HG02840 (cell line): Measurements from ENCODE around the gene KRTAP10-4.
"Not testable (repeated sequence)": the region's sequence is repeated elsewhere in the genome, so short reads cannot be mapped to it uniquely, and the experiment has no call there.

Experiments
- ATAC-seq: cut with Tn5 transposase; IDR thresholded peaks from one replicate; pipeline ENCODE4 v1.9.1; 2021; ENCODE audit warnings: mild to moderate bottlenecking, moderate library complexity, moderate number of reproducible peaks; ENCODE audit not compliant: unreplicated experiment, low FRiP score

Gene KRTAP10-4

DNA sequence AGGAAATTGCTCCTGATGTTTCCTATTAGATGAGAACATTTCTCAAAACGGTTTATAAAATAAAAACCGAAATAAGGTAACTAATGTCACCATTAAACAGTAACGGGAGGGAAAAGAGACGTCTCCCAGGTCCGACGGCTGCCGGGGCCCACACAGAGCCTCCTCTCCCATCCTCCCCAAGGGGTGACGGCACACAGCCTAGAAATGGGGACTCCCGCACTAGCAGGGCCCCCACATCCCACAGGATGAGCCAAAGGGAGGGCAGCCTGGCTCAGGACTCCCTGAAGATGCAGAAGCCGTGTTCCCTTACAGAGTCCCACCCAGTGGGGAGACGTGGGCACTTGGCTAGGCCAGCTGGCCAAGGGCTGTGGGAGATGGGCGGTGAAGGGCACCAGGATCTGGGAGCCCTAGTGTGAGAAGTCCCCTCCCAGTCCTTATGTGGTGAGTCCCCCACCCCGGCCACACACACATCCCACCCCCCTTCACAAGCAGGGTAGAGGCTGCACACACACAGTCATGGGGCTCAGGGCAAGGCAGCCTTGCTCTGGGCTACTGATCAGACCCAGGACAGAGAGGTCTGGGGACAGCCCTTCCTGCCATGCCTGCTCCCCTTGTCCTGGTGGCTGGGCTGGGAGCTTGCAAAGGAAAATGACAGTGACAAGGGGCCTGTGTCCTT lies 18.2 kb upstream of the KRTAP10-4 start:
- ATAC-seq, result no peak

DNA sequence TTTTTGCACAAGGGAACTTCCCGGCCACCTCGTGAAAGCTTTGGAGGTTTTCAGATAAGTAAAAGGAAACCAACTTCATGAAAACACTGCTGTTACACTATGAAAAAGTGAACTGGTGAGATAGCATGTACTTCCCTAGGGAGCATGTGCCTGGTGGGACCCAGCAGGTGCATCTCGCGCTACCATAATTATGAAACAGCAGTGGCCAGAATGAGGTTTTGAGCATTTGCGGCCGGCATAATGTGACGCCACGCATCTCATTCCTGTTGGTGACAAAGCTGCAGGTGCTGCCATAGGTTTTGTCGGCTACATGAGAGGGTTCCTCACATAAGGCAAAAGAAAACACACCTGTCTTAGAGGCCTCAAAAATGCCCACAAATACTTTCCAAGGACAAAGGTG lies 16.6 kb upstream of the KRTAP10-4 start:
- ATAC-seq, result no peak

DNA sequence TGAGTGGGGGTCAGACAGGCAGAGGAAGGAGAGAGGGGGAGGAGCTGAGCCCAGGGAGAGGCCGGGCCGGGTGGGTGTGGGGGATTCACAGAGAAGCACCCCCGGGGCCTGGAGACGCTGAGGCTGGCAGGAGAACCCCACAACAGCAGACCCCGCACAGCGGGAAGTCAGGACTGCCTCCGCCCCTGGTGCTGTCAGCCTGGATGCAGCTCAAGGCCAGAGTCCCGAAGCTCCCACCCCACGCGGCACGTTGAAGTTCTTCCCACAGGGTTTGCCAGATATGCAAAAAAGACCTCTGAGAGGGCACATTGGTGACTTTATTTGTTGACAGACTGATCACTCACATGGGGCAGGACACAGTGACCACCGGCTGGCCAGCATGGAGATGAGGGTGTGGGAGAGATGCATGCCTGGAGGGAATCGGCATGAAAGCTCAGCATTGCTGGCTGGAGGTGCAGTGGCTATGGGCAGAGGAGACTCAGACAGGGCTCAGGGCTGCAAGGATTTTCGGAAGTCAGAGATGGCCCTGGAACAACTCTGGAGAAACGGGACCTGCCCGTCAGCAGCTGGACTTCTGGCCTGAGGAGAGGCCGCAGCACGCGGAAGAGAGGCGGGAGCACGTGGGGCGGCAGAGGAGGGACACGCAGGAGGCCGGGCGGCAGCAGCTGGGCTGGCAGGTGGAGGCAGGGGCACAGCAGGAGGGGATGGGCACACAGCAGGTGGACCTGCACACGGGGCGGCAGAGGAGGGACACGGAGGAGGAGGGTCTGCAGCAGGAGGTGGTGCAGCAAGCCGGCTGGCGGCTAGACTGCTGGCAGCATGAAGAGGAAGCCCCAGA lies 15.8 kb upstream of the KRTAP10-4 start:
- no peak for ATAC-seq

DNA sequence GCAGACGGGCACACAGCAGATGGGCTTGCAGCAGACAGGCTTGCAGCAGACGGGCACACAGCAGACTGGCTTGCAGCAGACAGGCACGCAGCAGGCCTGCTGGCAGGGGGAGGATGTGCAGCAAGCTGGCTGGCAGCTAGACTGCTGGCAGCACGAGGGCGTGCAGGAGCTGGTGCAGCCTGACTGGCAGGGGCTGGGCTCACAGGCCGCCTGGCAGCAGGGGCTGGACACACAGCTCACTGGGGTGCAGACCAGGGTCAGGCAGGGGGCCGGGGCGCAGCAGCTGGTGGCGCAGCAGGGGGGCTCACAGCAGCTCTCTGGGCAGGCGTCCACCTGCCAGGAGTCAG lies 15.2 kb upstream of the KRTAP10-4 start:
- ATAC-seq, result not testable (repeated sequence)

DNA sequence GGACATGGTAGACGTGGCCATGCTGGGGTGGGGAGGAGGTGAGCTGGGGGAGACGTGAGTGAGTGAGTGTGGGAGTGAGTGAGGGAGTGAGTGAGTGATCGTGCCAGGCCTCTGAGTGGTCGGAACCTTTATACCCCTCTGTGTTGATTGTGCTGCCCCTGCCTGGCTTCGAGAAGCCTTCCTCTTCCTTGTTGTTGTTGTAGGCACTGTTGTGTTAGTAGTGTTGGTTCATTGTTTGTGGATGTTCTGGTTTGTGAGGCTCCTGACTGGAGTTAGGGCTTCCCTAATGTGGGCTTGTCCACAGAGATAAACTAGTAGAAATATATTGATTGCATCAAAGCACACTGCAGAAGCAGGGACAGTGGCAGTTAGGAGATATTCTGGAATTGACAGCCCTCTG lies 14.8 kb upstream of the KRTAP10-4 start, which contains the start of gene KRTAP10-3:
KRTAP10-3 (minus strand) TSS at position 101 of the 400 bp plus-strand sequence; CDS start at position 21, 80 bp downstream.
- ATAC-seq, result no peak

DNA sequence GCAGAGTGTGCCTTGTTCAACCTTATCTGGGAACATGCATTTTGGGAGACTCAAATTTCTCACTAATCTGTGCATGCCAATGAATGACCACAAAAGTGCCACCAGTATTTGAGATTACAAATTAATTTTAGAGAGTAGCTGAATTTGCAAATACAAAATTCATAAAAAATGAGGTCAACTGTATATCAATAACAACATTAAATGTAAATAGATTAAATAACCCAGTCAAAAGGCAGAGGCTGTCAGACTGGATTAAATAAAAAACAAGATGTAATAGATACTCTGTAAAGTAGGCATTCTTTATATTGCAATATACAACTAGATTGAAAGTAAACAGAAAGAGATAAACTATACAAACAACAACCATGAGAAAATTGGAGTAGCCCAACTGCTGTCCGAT lies 9.4 kb upstream of the KRTAP10-4 start:
- no peak for ATAC-seq

DNA sequence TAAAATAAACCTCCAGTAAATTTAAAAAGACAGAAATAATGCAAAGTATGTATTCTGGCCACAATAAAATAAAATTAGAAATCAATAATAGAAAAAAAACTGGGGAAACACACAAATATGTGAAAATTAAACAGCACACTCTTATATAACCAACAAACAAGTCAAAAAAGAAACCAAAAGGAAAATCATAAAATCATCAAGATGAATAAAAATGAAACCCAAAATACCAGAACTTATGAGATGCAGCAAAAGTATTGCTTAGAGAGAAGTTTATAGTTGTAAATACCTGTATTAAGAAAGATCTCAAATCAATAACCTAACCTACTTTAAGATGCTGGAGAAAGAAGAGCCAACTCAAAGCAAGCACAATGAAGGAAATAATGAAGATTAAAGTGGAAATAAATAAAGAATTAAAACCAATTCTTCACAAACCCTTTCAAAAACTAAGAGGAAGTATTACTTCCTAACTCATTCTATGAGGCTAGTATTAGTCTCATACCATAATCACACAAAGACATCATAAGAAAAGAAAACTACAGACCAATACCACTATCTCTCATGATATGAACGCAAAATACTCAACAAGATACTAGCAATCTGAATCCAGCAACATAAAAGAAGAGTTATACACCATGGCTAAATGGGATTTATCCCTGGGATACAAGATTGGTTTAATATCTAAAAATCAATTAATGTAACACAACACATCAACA lies 8.5 kb upstream of the KRTAP10-4 start:
- no peak for ATAC-seq

DNA sequence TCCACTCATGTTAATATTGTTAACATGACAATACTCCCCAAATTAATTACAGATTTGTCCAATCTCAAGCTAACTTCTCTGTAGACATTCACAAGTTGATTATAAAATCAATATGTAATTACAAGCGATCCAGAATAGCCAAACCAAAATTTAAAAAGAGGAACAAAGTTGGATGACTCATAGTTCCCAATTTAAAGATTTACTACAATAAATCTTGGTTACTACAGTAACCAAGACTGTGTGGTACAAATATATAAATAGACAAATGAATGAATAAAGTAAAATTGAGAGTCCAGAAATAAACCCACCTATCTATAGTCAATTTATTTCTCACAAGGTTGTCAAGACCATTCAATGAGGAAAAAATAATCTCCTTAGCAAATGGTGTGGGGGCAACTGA lies 7.1 kb upstream of the KRTAP10-4 start:
- no peak for ATAC-seq

DNA sequence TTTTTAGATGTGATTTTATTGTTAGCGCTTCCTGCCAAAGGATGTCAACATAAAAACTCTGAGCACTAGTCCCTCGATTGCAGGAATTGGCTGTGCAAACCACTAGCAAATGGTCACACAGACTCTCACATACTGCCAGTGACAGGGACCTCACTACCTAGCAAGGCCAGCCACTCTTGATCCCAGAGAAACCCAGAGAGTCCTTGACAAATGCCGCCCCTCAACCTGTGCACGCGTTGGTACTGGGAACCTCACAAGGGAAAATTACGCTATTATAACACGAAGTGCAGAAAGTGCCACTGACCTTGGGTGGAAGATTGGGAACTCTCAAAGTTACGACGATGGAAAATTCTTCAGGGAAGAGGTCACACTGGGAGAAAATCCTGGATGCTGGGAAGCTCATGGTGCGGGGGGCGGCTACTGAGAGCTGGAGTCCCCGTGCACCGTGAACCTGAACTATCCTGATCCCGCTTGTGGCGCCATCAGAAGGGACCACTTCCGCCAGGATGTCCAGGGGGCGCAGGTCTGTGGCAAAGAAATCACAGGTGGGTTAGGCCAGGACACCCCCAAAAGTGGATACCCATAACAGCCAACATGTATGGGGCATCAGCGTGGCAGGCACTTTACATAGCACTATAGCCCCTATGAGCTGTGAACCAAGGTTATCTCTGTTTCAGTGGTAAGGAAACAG lies 5.9 kb upstream of the KRTAP10-4 start:
- no peak for ATAC-seq

DNA sequence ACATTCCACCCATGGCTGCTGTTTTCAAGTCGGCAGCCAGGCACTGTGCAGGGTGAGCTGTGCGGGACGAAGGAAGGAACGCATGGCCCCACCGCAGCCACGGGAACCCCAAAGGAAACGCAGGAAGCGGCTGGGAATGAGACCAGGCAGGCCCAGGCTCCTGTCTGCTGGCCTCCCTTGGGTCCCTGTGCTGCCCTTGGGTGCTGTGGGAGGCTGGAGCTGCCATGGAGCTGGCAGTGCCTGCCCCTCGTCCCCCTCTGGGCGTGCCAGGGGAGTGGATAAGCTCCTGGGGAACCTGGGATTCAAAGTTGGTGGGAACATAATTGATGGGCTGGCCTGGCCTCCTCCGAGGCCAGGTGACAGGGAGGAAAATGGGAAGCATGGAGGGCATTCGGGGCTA lies 5.3 kb upstream of the KRTAP10-4 start:
- no peak for ATAC-seq

DNA sequence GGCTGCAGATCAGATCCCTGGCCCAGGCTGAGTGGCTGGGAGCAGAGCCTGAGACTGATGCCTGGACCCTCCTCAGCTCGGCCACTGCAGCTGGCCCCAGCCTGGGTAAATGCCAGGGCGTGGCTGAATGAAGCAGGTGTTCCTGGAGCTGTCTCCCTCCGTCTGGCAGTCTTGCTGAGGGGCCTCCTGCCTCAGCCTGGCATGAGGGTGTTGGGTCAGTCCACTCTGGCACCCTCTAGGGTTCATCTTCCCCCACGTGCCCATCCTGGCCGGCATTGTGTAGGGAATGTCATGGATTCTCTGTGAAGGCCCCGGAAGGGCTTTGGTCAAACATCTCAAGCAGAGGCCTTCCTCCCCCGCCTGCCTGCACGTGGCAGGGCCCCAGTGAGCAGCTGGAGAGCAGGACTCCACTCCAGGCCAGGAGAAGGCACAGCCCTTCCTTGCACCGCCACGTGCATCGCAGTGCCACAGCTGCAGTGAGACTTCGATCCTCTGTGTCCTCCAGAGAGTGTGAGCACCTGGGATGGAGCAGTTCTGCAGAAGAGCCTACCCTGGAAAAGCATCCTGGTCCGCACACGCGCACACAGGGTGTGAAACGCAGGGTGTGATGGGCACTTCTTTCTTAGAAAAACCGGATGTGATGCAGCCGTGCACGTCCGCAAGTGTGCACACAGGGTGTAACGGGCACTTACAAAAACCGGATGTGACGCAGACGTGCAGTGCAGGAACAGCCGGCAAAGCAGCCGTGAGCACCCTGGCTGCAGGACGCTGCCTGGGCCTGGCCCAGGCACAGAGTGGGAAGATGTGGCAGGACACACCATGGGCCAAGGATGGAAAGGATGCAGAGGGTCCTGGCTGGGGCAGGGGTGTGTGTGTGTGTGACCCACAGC lies 4.6 kb upstream of the KRTAP10-4 start:
- no peak for ATAC-seq

DNA sequence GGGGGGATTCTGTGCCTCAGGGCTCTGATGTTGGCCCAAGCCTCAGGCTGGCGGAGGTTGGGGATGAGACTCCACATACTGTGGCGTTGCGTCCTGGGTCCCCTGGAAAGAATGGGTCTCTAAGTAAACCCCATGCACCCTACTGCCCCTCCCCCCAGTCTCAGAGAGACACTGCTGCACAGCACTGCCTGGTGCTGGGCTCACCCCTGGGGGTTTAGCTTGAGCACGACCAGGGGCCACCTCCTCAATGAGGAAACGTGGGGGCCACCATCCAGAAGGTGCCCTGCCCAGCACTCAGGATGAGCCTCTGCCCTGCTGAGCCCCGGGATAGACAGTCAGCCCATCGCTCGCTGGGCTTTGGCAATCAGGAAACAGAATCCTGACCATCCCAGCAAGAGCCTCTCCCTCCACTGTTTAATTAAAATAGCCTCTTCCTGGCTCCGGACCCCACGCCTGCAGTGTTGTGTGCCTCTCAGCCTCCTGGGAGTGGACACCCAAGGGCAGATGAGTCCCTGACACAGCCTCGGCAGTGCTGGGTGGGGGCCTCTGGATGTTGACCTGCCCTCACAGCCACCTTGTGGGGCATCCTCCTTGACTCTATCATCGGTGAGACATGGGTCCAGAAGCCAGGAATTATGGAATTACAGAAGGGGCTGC lies 3.5 kb upstream of the KRTAP10-4 start:
- ATAC-seq, result no peak

DNA sequence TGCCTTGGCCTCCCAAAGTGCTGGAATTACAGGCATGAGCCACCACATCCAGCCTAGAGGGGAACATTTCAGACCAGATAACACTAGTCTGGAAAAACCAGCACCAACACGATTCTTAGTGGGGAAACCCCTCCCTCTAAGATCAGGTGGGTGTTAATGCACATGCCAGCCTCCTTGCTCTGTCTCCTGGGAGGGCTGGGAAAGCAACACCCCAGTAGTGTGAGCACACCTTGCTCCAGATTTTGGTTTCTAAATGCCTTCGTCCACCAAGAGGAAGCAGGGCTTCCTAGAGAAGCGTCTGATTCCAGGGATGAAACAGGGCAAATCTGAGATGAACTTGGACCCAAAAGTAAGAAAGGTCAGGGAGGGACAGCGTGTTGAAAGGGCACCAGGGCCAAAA lies 2.2 kb upstream of the KRTAP10-4 start:
- no peak for ATAC-seq

DNA sequence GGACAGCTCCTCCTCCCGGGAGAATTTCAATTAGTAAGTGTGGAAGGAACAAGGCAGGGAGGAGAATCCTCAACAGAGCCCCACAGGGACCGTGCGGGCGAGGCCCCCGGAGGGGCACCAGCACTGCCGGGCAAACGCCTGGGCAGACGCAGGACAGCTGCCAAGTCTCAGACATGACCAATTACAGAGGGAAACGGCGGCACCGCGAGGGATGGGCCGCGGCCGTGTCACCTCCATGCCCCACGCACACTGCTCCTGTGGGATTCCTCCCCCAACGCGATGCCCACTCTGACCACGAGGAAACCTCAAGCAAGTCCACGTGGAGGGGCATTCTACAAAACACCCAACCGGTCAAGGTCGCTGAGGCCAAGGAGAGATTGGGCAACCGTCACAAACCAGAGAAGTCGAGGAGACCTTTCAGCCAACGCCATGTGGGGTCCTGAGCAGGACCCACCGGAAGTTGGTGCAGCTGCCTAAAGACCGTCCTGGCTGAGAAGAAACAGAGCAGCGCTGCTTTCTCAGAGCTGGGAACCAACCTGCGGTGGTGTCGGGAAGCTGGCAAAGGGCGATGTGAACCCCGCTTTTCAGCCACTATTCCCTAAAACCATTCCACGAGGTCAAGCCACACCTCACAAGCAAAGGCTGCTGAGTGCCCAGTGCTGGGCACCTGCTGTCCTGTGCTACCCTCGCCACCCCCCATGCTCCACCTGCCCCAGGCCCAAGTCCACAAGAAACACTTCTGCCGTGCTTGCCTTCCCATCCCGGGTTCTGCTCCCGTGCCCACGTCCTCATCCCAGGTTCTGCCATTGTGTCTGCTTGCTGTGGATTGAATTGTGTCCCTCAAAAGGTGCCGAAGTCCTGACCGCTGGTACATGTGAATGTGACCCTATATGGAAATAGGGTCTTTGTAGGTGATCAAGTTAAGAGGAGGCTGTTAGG lies 1.4 kb upstream of the KRTAP10-4 start:
- no peak for ATAC-seq

DNA sequence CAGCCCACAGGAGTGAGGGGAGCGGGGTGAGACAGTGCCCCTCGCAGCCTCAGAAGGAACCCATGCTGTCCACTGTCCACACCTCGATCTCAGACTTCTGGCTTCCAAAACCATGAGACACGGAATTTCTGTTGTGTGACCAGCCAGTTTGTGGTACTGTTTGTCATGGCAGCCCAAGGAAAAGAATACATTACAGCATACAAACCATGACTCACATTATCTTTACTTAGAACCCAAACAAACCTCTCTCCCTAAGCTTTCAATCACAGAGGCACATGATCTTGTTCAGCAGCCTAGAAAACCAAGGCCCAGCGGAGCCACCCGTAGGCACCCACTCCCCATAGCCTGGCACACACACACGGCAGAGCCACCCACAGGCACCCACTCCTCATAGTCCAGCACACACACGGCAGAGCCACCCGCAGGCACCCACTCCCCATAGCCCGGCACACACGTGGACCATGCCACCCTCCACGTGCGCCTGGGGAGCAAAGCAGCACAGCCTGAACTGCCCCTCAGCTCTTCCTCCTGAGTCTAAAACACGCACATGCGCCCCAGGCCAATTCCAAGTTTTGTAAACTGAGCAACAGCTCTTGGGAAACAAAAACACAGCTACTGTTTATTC lies 458 bp upstream of the KRTAP10-4 start:
- ATAC-seq, result no peak

DNA sequence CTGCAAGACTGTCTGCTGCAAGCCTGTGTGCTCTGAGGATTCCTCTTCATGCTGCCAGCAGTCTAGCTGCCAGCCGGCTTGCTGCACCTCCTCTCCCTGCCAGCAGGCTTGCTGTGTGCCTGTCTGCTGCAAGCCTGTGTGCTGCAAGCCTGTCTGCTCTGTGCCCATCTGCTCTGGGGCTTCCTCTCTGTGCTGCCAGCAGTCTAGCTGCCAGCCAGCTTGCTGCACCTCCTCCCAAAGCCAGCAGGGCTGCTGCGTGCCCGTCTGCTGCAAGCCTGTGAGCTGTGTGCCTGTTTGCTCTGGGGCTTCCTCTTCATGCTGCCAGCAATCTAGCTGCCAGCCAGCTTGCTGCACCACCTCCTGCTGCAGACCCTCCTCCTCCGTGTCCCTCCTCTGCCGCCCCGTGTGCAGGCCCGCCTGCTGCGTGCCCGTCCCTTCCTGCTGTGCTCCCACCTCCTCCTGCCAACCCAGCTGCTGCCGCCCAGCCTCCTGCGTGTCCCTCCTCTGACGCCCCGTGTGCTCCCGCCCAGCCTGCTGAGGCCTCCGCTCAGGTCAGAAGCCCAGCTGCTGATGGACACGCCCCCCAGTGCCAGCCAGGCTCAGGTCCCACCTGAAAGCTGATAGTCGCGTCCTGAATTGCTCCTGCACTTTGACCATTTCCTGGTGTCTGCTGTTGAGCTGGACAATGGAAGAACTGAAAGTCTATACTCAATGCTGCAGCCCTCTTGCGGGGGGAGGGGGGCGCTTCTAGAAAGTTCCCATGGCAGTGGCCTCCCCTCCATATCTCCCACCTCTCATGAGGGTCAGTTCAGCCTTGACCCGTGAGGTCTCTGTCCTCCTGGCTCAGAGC lies 1.2 kb downstream of the KRTAP10-4 start:
- no peak for ATAC-seq
